Gastroesophageal sphincter (tissue), 4 donors: ENCODE measurements around the gene RNF213. TPM values are rescaled to one million over a fixed set of nuclear protein-coding genes. Genes with fewer than 3 reads are reported as not detected.
"Not testable (repeated sequence)": the region's sequence is repeated elsewhere in the genome, so short reads cannot be mapped to it uniquely, and the experiment has no call there.

ENCODE experiments used
- ATAC-seq: fragments of 150-250 bp; one replicate; pipeline ENCODE4 v1.9.1; 2016; ENCODE audit warnings: mild to moderate bottlenecking, moderate library complexity
- H3K27ac ChIP-seq, 4 donors: fragments of 200-600 bp; sonication (generic) in 3 of 4; 1 replicate in 3 of 4; 2 replicates in 1 of 4; pipeline ENCODE4 v1.5.1; 2016 to 2019
- H3K27me3 ChIP-seq: fragments of 200-600 bp; sonication (generic); one replicate; pipeline ENCODE4 v1.5.1; 2019
- H3K36me3 ChIP-seq, 2 donors: fragments of 200-600 bp; sonication (generic); one replicate each; pipeline ENCODE4 v1.5.1; 2019; ENCODE audit warnings: control low read depth in 1 of 2
- H3K4me1 ChIP-seq, 3 donors: fragments of 200-600 bp; sonication (generic); 1 replicate in 2 of 3; 2 replicates in 1 of 3; pipeline ENCODE4 v1.5.1; 2016 to 2019; ENCODE audit warnings: control low read depth in 2 of 3
- H3K4me3 ChIP-seq, 2 donors: fragments of 200-600 bp; sonication (generic); one replicate each; pipeline ENCODE4 v1.5.1; 2019; ENCODE audit warnings: mild to moderate bottlenecking in 1 of 2, moderate library complexity in 1 of 2
- H3K9me3 ChIP-seq, 3 donors: fragments of 200-600 bp; sonication (generic); one replicate each; pipeline ENCODE4 v1.5.1; 2017 to 2019; ENCODE audit warnings: control low read depth in 2 of 3
- EP300 ChIP-seq: sonication (generic); formaldehyde crosslinking; IDR thresholded peaks from one replicate; pipeline ENCODE4 v1.6.1; 2017; ENCODE audit warnings: antibody characterized with exemption, mild to moderate bottlenecking
- POLR2A ChIP-seq, 2 donors: fragments of 450-650 bp; IDR thresholded peaks; one replicate each; pipeline ENCODE4 v1.6.1; 2017; ENCODE audit warnings: antibody characterized with exemption in 2 of 2, mild to moderate bottlenecking in 2 of 2, moderate library complexity in 1 of 2
- POLR2AphosphoS5 ChIP-seq: sonication (generic); formaldehyde crosslinking; IDR thresholded peaks from one replicate; pipeline ENCODE4 v1.6.1; 2017; ENCODE audit warnings: antibody characterized with exemption
- WGBS, 2 donors: methylation state at CpG; one replicate each; pipeline ENCODE4 v1.1.5; 2018; ENCODE audit warnings: low coverage in 1 of 2; 5-methylcytosine and 5-hydroxymethylcytosine counted together
- total RNA-seq, 4 donors: library from RNA; depleted of rRNA; stranded (reverse); fragments of >200 nt; gene quantifications; one replicate each; pipeline ENCODE4 v1.1.0, GENCODE V29; 2016
- TF ChIP-seq, protein P1 (sequence below), 4 experiments: fragments of 200-600 bp in 2 of 4; fragments of 450-650 bp in 2 of 4; sonication (generic) in 1 of 4; IDR thresholded peaks; one replicate each; pipeline ENCODE4 v1.5.1; 2017 to 2019; ENCODE audit warnings: antibody characterized with exemption in 4 of 4, mild to moderate bottlenecking in 2 of 4, moderate library complexity in 2 of 4

RNF213 gene
- total RNA-seq, 4 donors from 2014 or later = 59.2 to 87.6 (median 67.8) TPM

DNA sequence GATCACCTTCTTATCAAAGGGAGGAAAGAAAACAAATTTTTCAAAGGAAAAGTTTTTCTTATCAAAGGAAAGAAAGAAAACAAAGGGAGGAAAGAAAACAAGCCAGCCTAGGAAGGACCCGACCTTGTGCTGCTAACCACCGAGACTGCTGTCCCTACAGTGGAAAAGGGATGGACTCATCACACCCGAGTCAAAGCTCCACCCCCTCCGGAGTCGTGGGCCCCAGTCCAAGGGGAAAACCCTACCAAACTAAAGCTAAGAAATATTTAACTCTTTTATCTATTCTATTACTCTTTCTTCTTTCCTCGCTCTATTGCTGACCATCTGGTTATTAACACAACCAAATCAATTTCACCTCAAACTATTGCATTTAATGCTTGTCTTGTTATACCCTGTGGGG lies 148.2 kb downstream of the RNF213 start:
- no peak for ATAC-seq
- H3K4me1 ChIP-seq = peaks cover 0 to 7% (median 2%) of the 10 kb centered on the region in 3 donors
- no peak for TF ChIP-seq POLR2AphosphoS5
- no peak for TF ChIP-seq POLR2A (IDR thresholded peaks at IDR 0.05)
- TF ChIP-seq, protein P1, sequence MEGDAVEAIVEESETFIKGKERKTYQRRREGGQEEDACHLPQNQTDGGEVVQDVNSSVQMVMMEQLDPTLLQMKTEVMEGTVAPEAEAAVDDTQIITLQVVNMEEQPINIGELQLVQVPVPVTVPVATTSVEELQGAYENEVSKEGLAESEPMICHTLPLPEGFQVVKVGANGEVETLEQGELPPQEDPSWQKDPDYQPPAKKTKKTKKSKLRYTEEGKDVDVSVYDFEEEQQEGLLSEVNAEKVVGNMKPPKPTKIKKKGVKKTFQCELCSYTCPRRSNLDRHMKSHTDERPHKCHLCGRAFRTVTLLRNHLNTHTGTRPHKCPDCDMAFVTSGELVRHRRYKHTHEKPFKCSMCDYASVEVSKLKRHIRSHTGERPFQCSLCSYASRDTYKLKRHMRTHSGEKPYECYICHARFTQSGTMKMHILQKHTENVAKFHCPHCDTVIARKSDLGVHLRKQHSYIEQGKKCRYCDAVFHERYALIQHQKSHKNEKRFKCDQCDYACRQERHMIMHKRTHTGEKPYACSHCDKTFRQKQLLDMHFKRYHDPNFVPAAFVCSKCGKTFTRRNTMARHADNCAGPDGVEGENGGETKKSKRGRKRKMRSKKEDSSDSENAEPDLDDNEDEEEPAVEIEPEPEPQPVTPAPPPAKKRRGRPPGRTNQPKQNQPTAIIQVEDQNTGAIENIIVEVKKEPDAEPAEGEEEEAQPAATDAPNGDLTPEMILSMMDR (IDR thresholded peaks at IDR 0.05) = no peak
- TF ChIP-seq EP300 = no peak
- H3K9me3 ChIP-seq = no peaks in the 10 kb centered on the region
- no peak overlapping the region for H3K27ac ChIP-seq
- 13 to 20% methylated on average over 6 of the region's 6 CpGs for WGBS, 2 donors
- no peaks in the 10 kb centered on the region for H3K36me3 ChIP-seq
- no peak overlapping the region for H3K4me3 ChIP-seq
- H3K27me3 ChIP-seq = no peaks in the 10 kb centered on the region

DNA sequence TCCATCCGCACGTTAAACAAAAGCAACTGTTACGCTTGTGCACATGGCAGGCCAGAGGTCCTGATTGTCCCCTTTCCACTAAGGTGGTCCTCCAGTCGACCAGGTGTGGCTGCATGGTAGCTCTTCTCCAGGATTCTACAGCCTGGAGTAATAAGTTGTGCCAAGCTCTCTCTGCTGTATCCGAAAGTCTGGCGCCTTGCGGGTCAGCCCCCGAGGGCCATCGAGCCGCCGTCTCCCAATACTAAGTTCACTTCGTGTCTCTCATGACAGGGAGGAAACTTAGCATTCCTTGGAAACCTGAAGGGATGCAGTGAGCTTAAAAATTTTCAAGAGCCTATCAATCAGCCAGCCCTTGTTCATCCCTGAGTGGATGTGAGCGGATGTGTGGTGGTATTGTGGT lies 149.0 kb downstream of the RNF213 start:
- Histone ChIP-seq H3K27me3 (no peaks in the 10 kb centered on the region), H3K4me1 (peaks cover 0 to 14% (median 7%) of the 10 kb centered on the region in 3 donors), H3K9me3 (no peaks in the 10 kb centered on the region), H3K4me3 (no peak overlapping the region), H3K36me3 (no peaks in the 10 kb centered on the region), H3K27ac (no peak overlapping the region)
- TF ChIP-seq POLR2A (IDR thresholded peaks at IDR 0.05) (no peak), EP300 (no peak), POLR2AphosphoS5 (no peak)
- TF ChIP-seq, protein P1 (IDR thresholded peaks at IDR 0.05) = no peak
- 87 to 88% methylated on average over 3 to 10 of the region's 13 CpGs for WGBS, 2 donors
- ATAC-seq = no peak

DNA sequence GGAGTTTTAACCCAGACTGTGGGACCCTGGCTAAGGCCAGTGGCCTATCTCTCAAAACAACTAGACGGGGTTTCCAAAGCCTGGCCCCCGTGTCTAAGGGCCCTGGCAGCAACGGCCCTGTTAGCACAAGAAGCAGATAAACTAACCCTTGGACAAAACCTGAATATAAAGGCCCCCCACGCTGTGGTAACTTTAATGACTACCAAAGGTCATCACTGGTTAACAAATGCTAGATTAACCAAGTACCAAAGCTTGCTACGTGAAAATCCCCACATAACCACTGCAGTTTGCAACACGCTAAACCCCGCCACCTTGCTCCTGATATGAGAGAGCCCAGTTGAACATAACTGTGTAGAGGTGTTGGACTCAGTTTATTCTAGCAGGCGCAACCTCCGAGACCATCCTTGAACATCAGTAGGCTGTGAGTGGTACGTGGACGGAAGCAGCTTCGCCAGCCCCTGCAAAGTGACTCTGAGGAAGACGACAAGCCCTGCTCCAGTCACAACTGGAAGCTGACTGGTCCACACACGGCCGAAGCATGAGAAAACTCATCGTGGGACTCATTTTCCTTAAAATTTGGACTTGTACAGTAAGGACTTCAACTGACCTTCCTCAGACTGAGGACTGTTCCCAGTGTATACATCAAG lies 149.9 kb downstream of the RNF213 start:
- H3K27ac ChIP-seq, H3K27me3 ChIP-seq, H3K4me3 ChIP-seq, ATAC-seq, H3K36me3 ChIP-seq, H3K9me3 ChIP-seq: not testable (repeated sequence)
- WGBS, 2 donors = 76 to 80% methylated on average over 2 to 10 of the region's 16 CpGs
- H3K4me1 ChIP-seq = peaks cover 0 to 15% (median 7%) of the 10 kb centered on the region in 3 donors

DNA sequence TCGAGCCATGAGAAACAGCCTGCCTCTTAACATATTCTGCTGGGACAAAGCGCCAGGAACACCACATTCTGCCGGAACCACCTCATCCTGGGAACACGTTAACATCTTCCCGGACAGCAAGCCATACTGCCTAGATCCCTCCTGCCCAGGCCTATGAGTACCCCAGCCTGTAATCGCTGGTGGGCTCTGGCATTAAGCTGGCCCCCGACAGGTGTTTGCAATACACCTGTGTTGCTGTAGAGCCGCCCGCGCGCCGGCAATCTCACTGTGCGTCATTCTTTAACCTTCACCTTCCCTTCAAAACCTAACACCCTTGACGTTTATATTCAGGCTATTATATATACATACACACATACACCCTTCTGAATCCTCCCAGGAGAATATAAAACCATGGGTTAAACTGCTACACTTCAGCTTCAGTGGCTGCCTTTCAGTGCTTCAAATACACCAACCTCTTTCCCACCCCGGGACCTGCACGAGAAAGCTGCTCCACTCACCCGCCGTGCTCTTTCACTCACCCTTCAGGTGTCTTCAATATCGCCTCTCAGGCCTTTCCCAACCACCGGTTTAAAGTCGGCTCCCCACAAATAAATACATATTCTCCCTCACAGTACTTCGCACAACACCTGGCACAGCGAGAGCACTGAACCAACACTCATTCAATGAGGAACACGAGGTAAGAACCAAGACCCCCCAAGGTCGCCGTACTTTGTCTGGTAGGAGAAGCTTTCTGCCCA lies 153.3 kb downstream of the RNF213 start:
- H3K27me3 ChIP-seq = no peaks in the 10 kb centered on the region
- peak overlapping the region in 2 of 4 donors; percentile 98 to 99 for H3K27ac ChIP-seq
- H3K4me1 ChIP-seq = peaks cover 0 to 41% (median 19%) of the 10 kb centered on the region in 3 donors
- 35 to 43% methylated on average over 8 to 21 of the region's 26 CpGs for WGBS, 2 donors
- ATAC-seq = no peak
- peaks cover 0 to 20% of the 10 kb centered on the region in 2 donors for H3K36me3 ChIP-seq
- no peaks in the 10 kb centered on the region for H3K9me3 ChIP-seq
- no peak for TF ChIP-seq POLR2AphosphoS5
- no peak for TF ChIP-seq POLR2A (IDR thresholded peaks at IDR 0.05)
- peak overlapping the region; percentile 72 to 86 for H3K4me3 ChIP-seq

DNA sequence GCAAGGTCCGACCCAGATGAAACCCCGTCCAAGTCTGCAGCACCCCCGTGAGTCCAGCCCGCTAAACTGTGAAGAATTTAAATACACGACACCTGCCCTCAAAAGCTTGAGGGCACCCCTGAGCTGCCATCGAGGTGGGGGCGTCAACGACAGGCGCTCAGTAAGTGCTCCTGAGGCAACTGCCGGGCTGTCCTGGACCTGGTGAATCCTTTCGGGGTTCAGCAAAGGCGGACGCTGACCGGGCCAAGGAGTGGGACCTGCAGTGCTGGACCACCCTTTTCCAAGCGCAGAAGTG lies 153.8 kb downstream of the RNF213 start:
- peak overlapping the region in 3 of 4 donors; percentile 98 to 99 (median 99) for H3K27ac ChIP-seq
- H3K27me3 ChIP-seq = no peaks in the 10 kb centered on the region
- H3K36me3 ChIP-seq = peaks cover 0 to 23% of the 10 kb centered on the region in 2 donors
- H3K9me3 ChIP-seq = no peaks in the 10 kb centered on the region
- H3K4me1 ChIP-seq = peaks cover 0 to 41% (median 19%) of the 10 kb centered on the region in 3 donors
- ATAC-seq = no peak
- no peak for TF ChIP-seq POLR2A (IDR thresholded peaks at IDR 0.05)
- TF ChIP-seq POLR2AphosphoS5 = no peak
- TF ChIP-seq, protein P1 (IDR thresholded peaks at IDR 0.05) = no peak
- no peak for TF ChIP-seq EP300
- WGBS, 2 donors = 0% methylated on average over 1 of the region's 15 CpGs; no CpG with 5 or more reads in 1 of the 2 donors
- peak overlapping the region; percentile 72 to 86 for H3K4me3 ChIP-seq
